Activated B cell treated with CpG ODN at 0.5 μM for 24 hours (primary cell): ENCODE measurements around the gene SFI1. TPM values are rescaled to one million over a fixed set of nuclear protein-coding genes. Genes with fewer than 3 reads are reported as not detected.

Source experiments
- ATAC-seq: fragments of 200-7000 bp; cut with Tn5 transposase; one replicate; pipeline ENCODE4 v1.10.0; 2021; ENCODE audit warnings: low read depth, mild to moderate bottlenecking, moderate library complexity
- CTCF ChIA-PET: fragments of 350-600 bp; sonication (Branson Sonifier 250); formaldehyde crosslinking; loops from one replicate; lab custom pipeline; 2021; ENCODE audit warnings: antibody characterized with exemption; lab: Charles Lee
- POLR2A ChIA-PET: fragments of 350-600 bp; sonication (Branson Sonifier 250); formaldehyde crosslinking; loops from one replicate; lab custom pipeline; 2021; ENCODE audit warnings: antibody characterized with exemption; lab: Charles Lee
- DNase-seq: peaks from one replicate; pipeline ENCODE4 v3.0.0; 2022
- H3K27ac Mint-ChIP-seq: one replicate; pipeline ENCODE4 v1.8.0; 2020; ENCODE audit warnings: mixed read lengths
- H3K27me3 Mint-ChIP-seq: one replicate; pipeline ENCODE4 v1.8.0; 2021; ENCODE audit warnings: mixed read lengths
- H3K36me3 Mint-ChIP-seq: one replicate; pipeline ENCODE4 v1.8.0; 2021; ENCODE audit warnings: low read depth, mixed read lengths
- H3K4me1 Mint-ChIP-seq: one replicate; pipeline ENCODE4 v1.8.0; 2021; ENCODE audit warnings: mixed read lengths
- H3K4me3 Mint-ChIP-seq: one replicate; pipeline ENCODE4 v1.8.0; 2020; ENCODE audit warnings: mild to moderate bottlenecking, mixed read lengths
- H3K9me3 Mint-ChIP-seq: one replicate; pipeline ENCODE4 v1.8.0; 2020; ENCODE audit warnings: mixed read lengths
- intact Hi-C: fragments of 100-400 bp; cut with micrococcal nuclease; formaldehyde crosslinking; loops from one replicate; pipeline ENCODE4 v1.15.1; 2024
- total RNA-seq: library from RNA; stranded (reverse); gene quantifications from 2 replicates; pipeline ENCODE4 v1.2.3, GENCODE V29; 2022
- TF ChIP-seq, protein P1 (sequence below): fragments of 200-600 bp; IDR thresholded peaks from one replicate; pipeline ENCODE4 v1.8.0; 2022; ENCODE audit warnings: antibody characterized with exemption, mild to moderate bottlenecking

The SFI1 gene
- total RNA-seq, 1 donor from 2014 or later: 126 TPM

DNA sequence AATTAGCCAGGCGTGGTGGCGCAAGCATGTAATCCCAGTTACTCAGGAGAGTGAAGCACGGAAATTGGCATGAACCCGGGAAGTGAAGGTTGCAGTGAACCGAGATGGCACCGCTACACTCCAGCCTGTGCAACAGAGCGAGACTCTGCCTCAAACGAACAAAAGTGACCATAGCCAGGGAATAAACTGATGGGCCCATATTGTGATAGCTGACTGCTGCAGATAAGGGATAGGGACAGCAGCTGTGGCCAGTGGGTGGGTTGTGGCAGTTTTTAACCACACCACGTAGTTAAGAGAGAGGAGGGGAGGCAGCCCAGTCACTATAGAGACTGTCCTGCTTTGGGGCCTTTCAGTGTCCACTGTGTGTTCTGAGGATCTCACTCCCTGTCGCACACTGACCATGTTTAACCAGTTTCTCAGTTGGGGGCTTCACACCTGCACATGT, 106.8 kb downstream of the SFI1 start:
- Mint-ChIP-seq H3K4me3 (no peak overlapping the region), H3K36me3 (peaks cover 44% of the 10 kb centered on the region), H3K4me1 (no peaks in the 10 kb centered on the region), H3K27me3 (no peaks in the 10 kb centered on the region), H3K9me3 (no peaks in the 10 kb centered on the region), H3K27ac (no peak overlapping the region)
- DNase-seq (no peak), ATAC-seq (no peak)
- intact Hi-C loops: no loop called here
- TF ChIP-seq, protein P1, sequence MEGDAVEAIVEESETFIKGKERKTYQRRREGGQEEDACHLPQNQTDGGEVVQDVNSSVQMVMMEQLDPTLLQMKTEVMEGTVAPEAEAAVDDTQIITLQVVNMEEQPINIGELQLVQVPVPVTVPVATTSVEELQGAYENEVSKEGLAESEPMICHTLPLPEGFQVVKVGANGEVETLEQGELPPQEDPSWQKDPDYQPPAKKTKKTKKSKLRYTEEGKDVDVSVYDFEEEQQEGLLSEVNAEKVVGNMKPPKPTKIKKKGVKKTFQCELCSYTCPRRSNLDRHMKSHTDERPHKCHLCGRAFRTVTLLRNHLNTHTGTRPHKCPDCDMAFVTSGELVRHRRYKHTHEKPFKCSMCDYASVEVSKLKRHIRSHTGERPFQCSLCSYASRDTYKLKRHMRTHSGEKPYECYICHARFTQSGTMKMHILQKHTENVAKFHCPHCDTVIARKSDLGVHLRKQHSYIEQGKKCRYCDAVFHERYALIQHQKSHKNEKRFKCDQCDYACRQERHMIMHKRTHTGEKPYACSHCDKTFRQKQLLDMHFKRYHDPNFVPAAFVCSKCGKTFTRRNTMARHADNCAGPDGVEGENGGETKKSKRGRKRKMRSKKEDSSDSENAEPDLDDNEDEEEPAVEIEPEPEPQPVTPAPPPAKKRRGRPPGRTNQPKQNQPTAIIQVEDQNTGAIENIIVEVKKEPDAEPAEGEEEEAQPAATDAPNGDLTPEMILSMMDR: no peak
- ChIA-PET CTCF (no interaction called here), POLR2A (interaction anchor here (0.9 kb wide), 1 partner anchor 13 kb away, joined by 3 read pairs; no protein-coding TSS in a partner anchor)

DNA sequence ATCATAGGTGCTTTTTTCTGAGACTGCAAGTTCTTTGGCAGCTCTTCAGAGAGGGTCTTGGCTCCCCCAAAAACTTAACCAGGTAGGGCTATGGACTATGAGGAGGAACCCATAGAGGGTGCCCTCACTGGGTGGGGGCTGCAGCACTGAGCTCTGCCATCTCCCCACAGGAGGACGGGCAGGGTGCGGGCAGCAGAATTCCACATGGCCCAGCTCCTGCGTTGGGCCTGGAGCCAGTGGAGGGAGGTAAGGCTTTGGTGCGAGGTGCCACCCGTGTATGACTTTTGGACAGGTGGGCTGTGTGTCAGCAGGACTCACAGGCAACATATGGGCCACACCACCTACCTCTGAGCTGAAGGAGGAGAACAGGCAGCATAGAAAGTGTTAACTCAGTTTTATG, 107.2 kb downstream of the SFI1 start:
- peaks cover 47% of the 10 kb centered on the region for H3K36me3 Mint-ChIP-seq
- no peaks in the 10 kb centered on the region for H3K4me1 Mint-ChIP-seq
- ATAC-seq (no peak), DNase-seq (no peak)
- H3K9me3 Mint-ChIP-seq: no peaks in the 10 kb centered on the region
- H3K27me3 Mint-ChIP-seq: no peaks in the 10 kb centered on the region
- no peak overlapping the region for H3K27ac Mint-ChIP-seq
- H3K4me3 Mint-ChIP-seq: no peak overlapping the region
- CTCF ChIA-PET: no interaction called here
- POLR2A ChIA-PET: interaction anchor here (0.9 kb wide), 1 partner anchor 13 kb away, joined by 3 read pairs; no protein-coding TSS in a partner anchor
- intact Hi-C loops: no loop called here
- TF ChIP-seq, protein P1: no peak

DNA sequence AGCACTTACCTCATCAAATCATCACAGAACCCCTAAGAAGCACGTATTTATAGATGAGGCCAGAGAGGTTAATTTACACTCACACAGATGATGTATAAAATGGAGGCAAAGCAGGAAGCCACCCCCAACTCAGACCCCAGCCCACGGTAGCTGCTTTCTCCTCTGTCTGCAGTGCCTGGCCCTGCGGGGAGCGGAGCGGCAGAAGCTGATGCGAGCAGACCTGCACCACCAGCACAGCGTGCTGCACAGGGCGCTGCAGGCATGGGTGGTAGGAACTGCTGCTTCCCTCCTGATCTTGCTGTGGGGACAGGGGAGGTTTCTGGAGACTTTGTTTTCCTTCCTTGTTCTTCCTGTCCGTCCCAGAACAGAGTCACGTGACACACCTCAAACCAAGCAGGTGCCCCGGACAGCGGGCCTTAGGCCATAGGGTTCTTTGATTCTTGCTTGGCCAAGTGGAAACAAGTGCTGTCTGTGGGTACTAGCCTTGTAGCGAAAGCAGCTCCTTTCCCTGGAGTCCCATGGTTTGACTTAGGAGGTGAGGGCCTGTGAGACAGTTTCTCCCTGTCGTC, 107.9 kb downstream of the SFI1 start:
- no peak for ATAC-seq
- H3K27me3 Mint-ChIP-seq: no peaks in the 10 kb centered on the region
- DNase-seq: no peak
- TF ChIP-seq, protein P1: no peak
- CTCF ChIA-PET: no interaction called here
- H3K9me3 Mint-ChIP-seq: no peaks in the 10 kb centered on the region
- H3K4me3 Mint-ChIP-seq: no peak overlapping the region
- intact Hi-C loops: no loop called here
- H3K36me3 Mint-ChIP-seq: peaks cover 49% of the 10 kb centered on the region
- H3K4me1 Mint-ChIP-seq: no peaks in the 10 kb centered on the region
- POLR2A ChIA-PET: interaction anchor here (0.9 kb wide), 1 partner anchor 12 kb away, joined by 3 read pairs; no protein-coding TSS in a partner anchor
- H3K27ac Mint-ChIP-seq: no peak overlapping the region

DNA sequence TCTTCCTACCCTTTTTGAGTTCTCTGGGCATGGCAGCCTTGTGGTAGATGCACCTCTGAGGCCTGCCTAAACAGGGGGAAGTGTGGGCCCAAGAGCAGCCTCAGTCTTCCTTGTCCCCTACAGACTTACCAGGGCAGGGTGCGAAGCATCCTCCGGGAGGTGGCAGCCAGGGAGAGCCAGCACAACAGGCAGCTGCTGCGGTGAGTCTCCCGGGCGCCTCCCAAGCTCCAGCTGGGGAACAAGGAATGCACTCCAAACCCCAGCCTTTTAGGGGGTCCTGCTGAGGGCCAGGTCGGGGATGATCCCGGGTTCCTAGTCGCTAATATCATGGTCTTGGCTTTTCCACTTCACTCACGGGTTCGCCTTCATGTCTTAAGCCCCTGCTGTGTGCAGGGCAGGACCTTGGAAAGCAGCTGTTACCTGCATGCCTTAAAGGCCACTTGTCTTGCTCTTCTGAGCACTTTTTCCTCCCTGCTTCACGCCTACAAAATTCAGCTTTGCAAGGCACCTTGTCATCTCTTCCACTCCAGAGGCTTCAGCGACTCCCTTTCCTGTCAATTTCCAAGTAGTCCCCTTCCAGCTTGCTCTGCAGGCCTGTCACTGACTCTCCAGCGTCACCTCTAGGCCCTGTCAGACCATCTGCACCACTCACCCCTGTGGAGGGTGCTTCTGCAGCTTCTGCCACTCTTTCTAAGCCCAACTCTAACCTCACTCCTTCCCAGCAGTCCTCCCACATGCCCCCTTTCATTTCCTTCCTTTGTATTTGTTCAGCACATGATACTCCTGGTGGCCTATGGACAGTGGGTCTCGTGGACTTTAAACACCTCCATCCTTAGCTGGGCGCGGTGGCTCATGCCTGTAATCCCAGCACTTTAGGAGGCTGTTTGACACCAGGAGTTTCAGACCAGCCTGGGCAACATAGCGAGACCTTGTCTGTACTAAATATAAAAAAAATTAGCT, 108.7 kb downstream of the SFI1 start:
- peaks cover 56% of the 10 kb centered on the region for H3K36me3 Mint-ChIP-seq
- no peaks in the 10 kb centered on the region for H3K9me3 Mint-ChIP-seq
- no peak overlapping the region for H3K4me3 Mint-ChIP-seq
- DNase-seq (no peak), ATAC-seq (no peak)
- no peaks in the 10 kb centered on the region for H3K4me1 Mint-ChIP-seq
- TF ChIP-seq, protein P1: no peak
- H3K27me3 Mint-ChIP-seq: no peaks in the 10 kb centered on the region
- ChIA-PET POLR2A (no interaction called here), CTCF (no interaction called here)
- intact Hi-C loops: no loop called here
- H3K27ac Mint-ChIP-seq: no peak overlapping the region
